H1 (cell line): Measurements from ENCODE around the gene ZFP36L1. TPM values are rescaled to one million over a fixed set of nuclear protein-coding genes. Genes with fewer than 3 reads are reported as not detected.
A peak's percentile ranks its signal among the peaks of the same experiment; 100 is the strongest.

ENCODE experiments used
- CTCF ChIA-PET: fragments of 300-600 bp; sonication (Branson Sonifier 250); formaldehyde crosslinking; loops from one replicate; lab custom pipeline; 2021; ENCODE audit not compliant: partially characterized antibody; lab: Charles Lee
- POLR2A ChIA-PET: fragments of 300-600 bp; sonication (Branson Sonifier 250); formaldehyde crosslinking; loops from one replicate; lab custom pipeline; 2021; ENCODE audit warnings: inconsistent platforms; ENCODE audit not compliant: partially characterized antibody; lab: Charles Lee
- DNase-seq, 2 experiments: peaks; one replicate each; pipeline versions ENCODE4 v3.0.0 to v3.0.0-alpha.2; 2010 to 2022; ENCODE audit warnings: low spot score in 2 of 2, low read depth in 1 of 2, mixed read lengths in 1 of 2
- FAIRE-seq: peaks from 2 replicates; lab custom pipeline; 2011; peaks lifted over from hg19 to GRCh38; lab: Jason Lieb, UNC
- H2AFZ ChIP-seq: 2 replicates; pipeline ENCODE4 v1.8.1; 2012; ENCODE audit warnings: low read length, inconsistent platforms
- H2AK5ac ChIP-seq: 2 replicates; pipeline ENCODE4 v1.6.1; 2013; ENCODE audit warnings: low read depth, low read length
- H2BK120ac ChIP-seq: replicated peaks from 2 replicates; pipeline ENCODE3; 2013; ENCODE audit warnings: low read depth, low read length, inconsistent platforms
- H2BK12ac ChIP-seq: 2 replicates; pipeline ENCODE4 v1.6.1; 2013; ENCODE audit warnings: low read depth, low read length
- H2BK15ac ChIP-seq: 2 replicates; pipeline ENCODE4 v1.6.1; 2013; ENCODE audit warnings: low read length
- H2BK20ac ChIP-seq: 2 replicates; pipeline ENCODE4 v1.6.1; 2013; ENCODE audit warnings: low read length
- H2BK5ac ChIP-seq: 2 replicates; pipeline ENCODE4 v1.6.1; 2013; ENCODE audit warnings: low read depth, low read length
- H3K14ac ChIP-seq: 2 replicates; pipeline ENCODE4 v1.6.1; 2013; ENCODE audit warnings: inconsistent platforms; ENCODE audit not compliant: insufficient read length
- H3K18ac ChIP-seq: 2 replicates; pipeline ENCODE4 v1.6.1; 2013; ENCODE audit warnings: low read length; ENCODE audit errors: extremely low read depth
- H3K23ac ChIP-seq: 2 replicates; pipeline ENCODE4 v1.6.1; 2013; ENCODE audit warnings: inconsistent platforms; ENCODE audit not compliant: insufficient read length
- H3K23me2 ChIP-seq: 2 replicates; pipeline ENCODE4 v1.6.1; 2013; ENCODE audit warnings: low read depth, low read length
- H3K27ac ChIP-seq: 2 replicates; pipeline ENCODE4 v1.6.1; 2011; ENCODE audit warnings: low read depth, low read length, inconsistent platforms
- H3K27me3 ChIP-seq, 4 experiments: replicated peaks in 1 of 4; 1 replicate in 1 of 4; 2 replicates in 3 of 4; pipeline versions ENCODE4 v1.6.1 to v1.8.1; 2011 to 2013; ENCODE audit warnings: low read length in 3 of 4, mild to moderate bottlenecking in 3 of 4, inconsistent platforms in 2 of 4, mixed read lengths in 2 of 4, moderate library complexity in 1 of 4; ENCODE audit not compliant: control insufficient read depth in 3 of 4, insufficient read depth in 3 of 4; ENCODE audit errors: extremely low read depth in 1 of 4
- H3K36me3 ChIP-seq, 4 experiments: 2 replicates each; pipeline versions ENCODE4 v1.6.1 to v1.8.1; 2011 to 2013; ENCODE audit warnings: mild to moderate bottlenecking in 4 of 4, low read length in 3 of 4, moderate library complexity in 2 of 4, control low read depth in 1 of 4, inconsistent platforms in 1 of 4; ENCODE audit not compliant: insufficient read depth in 4 of 4, control insufficient read depth in 2 of 4
- H3K4ac ChIP-seq: replicated peaks from 2 replicates; pipeline ENCODE3; 2013; ENCODE audit warnings: low read length, low read depth, mixed read lengths, inconsistent platforms; ENCODE audit not compliant: insufficient read length
- H3K4me1 ChIP-seq, 4 experiments: replicated peaks in 1 of 4; 1 replicate in 1 of 4; 2 replicates in 3 of 4; pipeline versions ENCODE4 v1.6.1 to v1.8.1; 2011 to 2013; ENCODE audit warnings: low read length in 3 of 4, inconsistent platforms in 2 of 4, mixed read lengths in 1 of 4; ENCODE audit not compliant: insufficient read depth in 4 of 4, control insufficient read depth in 3 of 4
- H3K4me2 ChIP-seq, 2 experiments: 2 replicates each; pipeline versions ENCODE4 v1.6.1 to v1.8.1; 2011 to 2013; ENCODE audit warnings: low read depth in 2 of 2, low read length in 2 of 2, control low read depth in 1 of 2, inconsistent platforms in 1 of 2, mild to moderate bottlenecking in 1 of 2; ENCODE audit not compliant: insufficient read depth in 1 of 2
- H3K4me3 ChIP-seq, 4 experiments: fragments of 200-600, 300-600 bp in 1 of 4; sonication (generic), shearing (Covaris generic), sonication (Bioruptor Twin) in 1 of 4; 2 replicates each; pipeline versions ENCODE4 v1.5.1 to v1.8.1; 2011 to 2016; ENCODE audit warnings: low read length in 4 of 4, low read depth in 3 of 4, control low read depth in 2 of 4, inconsistent platforms in 2 of 4, mild to moderate bottlenecking in 2 of 4, mixed read lengths in 1 of 4, moderate library complexity in 1 of 4; ENCODE audit not compliant: insufficient read depth in 2 of 4; ENCODE audit errors: extremely low read depth in 1 of 4
- H3K56ac ChIP-seq: replicated peaks from 2 replicates; pipeline ENCODE3; 2013; ENCODE audit warnings: low read depth, mild to moderate bottlenecking, mixed read lengths, low read length, inconsistent platforms; ENCODE audit not compliant: insufficient read length
- H3K79me1 ChIP-seq: 2 replicates; pipeline ENCODE4 v1.6.1; 2013; ENCODE audit warnings: low read depth, low read length, control low read depth
- H3K79me2 ChIP-seq, 2 experiments: 2 replicates each; pipeline versions ENCODE4 v1.6.1 to v1.8.1; 2012 to 2013; ENCODE audit warnings: low read length in 2 of 2, mild to moderate bottlenecking in 2 of 2, inconsistent platforms in 1 of 2; ENCODE audit not compliant: insufficient read depth in 2 of 2, control insufficient read depth in 1 of 2
- H3K9ac ChIP-seq, 4 experiments: replicated peaks in 1 of 4; 1 replicate in 1 of 4; 2 replicates in 3 of 4; pipeline versions ENCODE4 v1.6.1 to v1.8.1; 2011 to 2013; ENCODE audit warnings: low read depth in 3 of 4, low read length in 3 of 4, control low read depth in 2 of 4, mild to moderate bottlenecking in 2 of 4, moderate library complexity in 2 of 4, inconsistent platforms in 1 of 4; ENCODE audit errors: extremely low read depth in 1 of 4
- H3K9me3 ChIP-seq, 2 experiments: 2 replicates each; pipeline versions ENCODE4 v1.6.1 to v1.8.1; 2012 to 2013; ENCODE audit warnings: mild to moderate bottlenecking in 2 of 2, moderate library complexity in 2 of 2, control low read depth in 1 of 2, inconsistent platforms in 1 of 2, low read depth in 1 of 2, low read length in 1 of 2, mixed read lengths in 1 of 2; ENCODE audit not compliant: insufficient read depth in 2 of 2
- H4K20me1 ChIP-seq, 2 experiments: replicated peaks in 1 of 2; 2 replicates each; pipeline versions ENCODE3 to v1.8.1; 2011 to 2013; ENCODE audit warnings: inconsistent platforms in 2 of 2, low read length in 2 of 2, mild to moderate bottlenecking in 1 of 2; ENCODE audit not compliant: insufficient read depth in 2 of 2, control insufficient read depth in 1 of 2
- H4K5ac ChIP-seq: 2 replicates; pipeline ENCODE4 v1.6.1; 2013; ENCODE audit warnings: low read length, low read depth, mixed read lengths, inconsistent platforms; ENCODE audit not compliant: insufficient read length
- H4K8ac ChIP-seq: 2 replicates; pipeline ENCODE4 v1.8.0; 2013; ENCODE audit warnings: mild to moderate bottlenecking, moderate library complexity, low read length, inconsistent platforms; ENCODE audit not compliant: insufficient read depth; ENCODE audit errors: extremely low read depth
- H4K91ac ChIP-seq: replicated peaks from 2 replicates; pipeline ENCODE3; 2013; ENCODE audit warnings: low read length, mixed read lengths, inconsistent platforms; ENCODE audit not compliant: insufficient read length
- CTBP2 ChIP-seq: IDR thresholded peaks from 2 replicates; pipeline ENCODE4 v1.7.0; 2011; ENCODE audit warnings: borderline replicate concordance, mild to moderate bottlenecking, moderate library complexity, mixed read lengths, low read length; ENCODE audit not compliant: insufficient read depth, insufficient read length
- E2F6 ChIP-seq: IDR thresholded peaks from 2 replicates; pipeline ENCODE4 v1.6.1; 2012; ENCODE audit warnings: inconsistent platforms
- EGR1 ChIP-seq: IDR thresholded peaks from 2 replicates; pipeline ENCODE4 v1.6.1; 2011; ENCODE audit warnings: low read depth, low read length, borderline replicate concordance
- EZH2 ChIP-seq: fragments of 200-600 bp; sonication (generic); IDR thresholded peaks from 2 replicates; pipeline ENCODE4 v1.7.1; 2012; ENCODE audit warnings: low read depth, mild to moderate bottlenecking, moderate library complexity, low read length, inconsistent platforms; ENCODE audit not compliant: severe bottlenecking
- GABPA ChIP-seq: IDR thresholded peaks from 2 replicates; pipeline ENCODE4 v1.6.1; 2011; ENCODE audit warnings: mild to moderate bottlenecking, low read length, moderate library complexity, borderline replicate concordance; ENCODE audit not compliant: insufficient read depth
- KDM4A ChIP-seq: IDR thresholded peaks from one replicate; pipeline ENCODE4 v1.7.1; 2012; ENCODE audit warnings: low read depth, mild to moderate bottlenecking, moderate library complexity, low read length, inconsistent platforms; ENCODE audit not compliant: severe bottlenecking
- NANOG ChIP-seq: IDR thresholded peaks from 2 replicates; pipeline ENCODE4 v1.6.1; 2011; ENCODE audit warnings: low read length, low read depth, mild to moderate bottlenecking, inconsistent platforms; ENCODE audit not compliant: insufficient read depth, poor library complexity, severe bottlenecking
- PHF8 ChIP-seq: fragments of 200-600 bp; sonication (generic); conservative IDR thresholded peaks from 2 replicates; pipeline ENCODE4 v1.7.1; 2012; ENCODE audit warnings: low read depth, mild to moderate bottlenecking, inconsistent platforms, low read length, moderate library complexity
- POLR2AphosphoS5 ChIP-seq: IDR thresholded peaks from 2 replicates; pipeline ENCODE4 v1.6.1; 2011; ENCODE audit warnings: low read depth, low read length
- SP1 ChIP-seq: IDR thresholded peaks from 2 replicates; pipeline ENCODE4 v1.6.1; 2011; ENCODE audit warnings: low read depth, low read length
- SRF ChIP-seq: IDR thresholded peaks from 2 replicates; pipeline ENCODE4 v1.6.1; 2011; ENCODE audit warnings: mild to moderate bottlenecking, low read depth, low read length, moderate library complexity
- TEAD4 ChIP-seq: IDR thresholded peaks from 2 replicates; pipeline ENCODE4 v1.6.1; 2012; ENCODE audit warnings: low read depth, low read length, inconsistent platforms, mixed read lengths
- WGBS, 2 experiments: shearing (Covaris generic) in 1 of 2; methylation state at CpG; one replicate each; pipeline versions ENCODE4 v1.1.6 to v1.1.7; 2013 to 2015; ENCODE audit warnings: low lambda C conversion rate in 2 of 2, mixed read lengths in 2 of 2, inconsistent platforms in 1 of 2, low coverage in 1 of 2, missing lambda C conversion rate in 1 of 2; ENCODE audit not compliant: insufficient replicate concordance in 2 of 2, insufficient coverage in 1 of 2, insufficient read length in 1 of 2; ENCODE audit errors: extremely low coverage in 1 of 2, missing lambda C conversion rate in 1 of 2; 5-methylcytosine and 5-hydroxymethylcytosine counted together
- polyA plus RNA-seq, 7 experiments: library from polyadenylated mRNA; depleted of rRNA in 3 of 7; stranded (reverse) in 5 of 7; unstranded in 2 of 7; fragments of >200 nt in 5 of 7; fragments of 200-250 nt in 2 of 7; gene quantifications; 1 replicate in 5 of 7; 2 replicates in 1 of 7; 4 replicates in 1 of 7; pipeline versions ENCODE4 v1.2.1 to v1.2.3, GENCODE V29; 2011 to 2013; ENCODE audit warnings: missing spikeins in 2 of 7, mixed read lengths in 2 of 7
- total RNA-seq: library from RNA; stranded (reverse); fragmentation: NEBNext Ultra II Directional; extraction: Animal tissue kit (Norgen Biotek cat#: 25700); gene quantifications from 2 replicates; pipeline ENCODE4 v1.2.1, GENCODE V29; 2021

ZFP36L1 gene
- total and polyA plus RNA-seq, 2 of the 8 experiments (the other 6 are each of a cell fraction or from before 2014, with no cell fraction given) = 80.4 to 132 TPM

DNA sequence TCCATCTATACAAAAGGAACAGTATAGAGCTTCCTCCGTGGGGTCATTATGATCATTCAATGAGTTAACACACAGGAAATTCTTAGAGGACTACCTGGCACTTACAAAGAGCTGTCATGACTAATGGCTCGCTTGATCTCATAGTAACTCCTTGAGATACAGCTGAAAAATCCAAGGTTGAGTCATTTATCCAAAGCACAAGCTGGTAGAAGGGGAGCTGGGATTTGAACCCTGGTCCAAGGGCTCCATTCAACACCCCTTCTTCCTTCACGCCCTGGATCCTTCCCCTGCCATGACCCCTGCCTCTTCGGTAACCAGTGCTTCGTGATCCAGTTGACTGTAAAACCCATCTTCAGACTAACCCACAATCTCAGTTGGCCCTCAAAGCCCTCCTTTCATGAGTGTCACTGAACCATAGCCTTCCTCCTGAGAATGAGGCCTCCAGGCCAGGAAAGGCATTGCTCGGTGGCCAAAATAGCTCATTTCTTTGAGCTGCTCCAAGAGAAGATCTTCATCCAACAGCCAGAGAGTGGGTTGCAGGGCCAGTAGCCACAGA, 7.8 kb downstream of the ZFP36L1 start:
- no peak overlapping the region for H4K8ac ChIP-seq
- H2BK12ac ChIP-seq = no peak overlapping the region
- H4K20me1 ChIP-seq = peaks cover 10 to 12% of the 10 kb centered on the region in 2 experiments
- H3K79me2 ChIP-seq = peaks cover 1 to 14% of the 10 kb centered on the region in 2 experiments; a peak in 2 of 4 replicates
- no peak overlapping the region for H3K4ac ChIP-seq
- H3K36me3 ChIP-seq = peaks cover 16 to 31% (median 21%) of the 10 kb centered on the region in 4 experiments
- DNase-seq (peak in 1 of 2 experiments; percentile 34), FAIRE-seq (no peak)
- H3K14ac ChIP-seq = no peak overlapping the region
- no peak overlapping the region for H3K4me3 ChIP-seq
- H3K4me1 ChIP-seq = peaks cover 0 to 20% (median 9%) of the 10 kb centered on the region in 4 experiments; a peak in 6 of 7 replicates
- POLR2A ChIA-PET = interaction anchor here (0.8 to 19.6 kb wide), 7 partner anchors 4 to 157 kb away, joined by 3 to 197 read pairs (median 6); partner anchors contain the start of gene ZFP36L1
- H3K56ac ChIP-seq = no peak overlapping the region
- WGBS, 2 experiments = 97% methylated on average over 6 of the region's 6 CpGs; no CpG with 5 or more reads in 1 of the 2 experiments
- H3K9me3 ChIP-seq = no peaks in the 10 kb centered on the region
- no peak overlapping the region for H2BK20ac ChIP-seq
- H2AK5ac ChIP-seq = no peak overlapping the region
- no peak overlapping the region for H2BK120ac ChIP-seq
- CTCF ChIA-PET = interaction anchor here (0.7 to 4.9 kb wide), 7 partner anchors 10 to 130 kb away, joined by 3 to 31 read pairs (median 4); no protein-coding TSS in a partner anchor
- no peak overlapping the region for H2BK5ac ChIP-seq
- H2BK15ac ChIP-seq = no peak overlapping the region
- H3K23ac ChIP-seq = no peak overlapping the region
- H3K27me3 ChIP-seq = no peaks in the 10 kb centered on the region
- H3K27ac ChIP-seq = no peak overlapping the region
- H3K23me2 ChIP-seq = no peaks in the 10 kb centered on the region; the same call in 1 of the 2 replicates
- H3K4me2 ChIP-seq = no peak overlapping the region
- H2AFZ ChIP-seq = no peak overlapping the region
- H3K79me1 ChIP-seq = peaks cover 6% of the 10 kb centered on the region; the same call in 1 of the 2 replicates
- no peak overlapping the region for H3K18ac ChIP-seq
- no peak overlapping the region for H3K9ac ChIP-seq
- H4K5ac ChIP-seq = no peak overlapping the region
- H4K91ac ChIP-seq = no peak overlapping the region
- no peak for TF ChIP-seq NANOG
- no peak for TF ChIP-seq EGR1
- TF ChIP-seq POLR2AphosphoS5 = no peak
- TF ChIP-seq SRF = no peak
- TF ChIP-seq EZH2 = no peak
- TF ChIP-seq SP1 = no peak
- no peak for TF ChIP-seq CTBP2
- no peak for TF ChIP-seq PHF8
- no peak for TF ChIP-seq KDM4A
- TF ChIP-seq E2F6 = no peak
- no peak for TF ChIP-seq TEAD4
- TF ChIP-seq GABPA = no peak
